22Rv1 (cell line): ENCODE measurements around the gene SCFD2.

Source experiments
- ZFX ChIP-seq: fragments of 450-650 bp; IDR thresholded peaks from 2 replicates; pipeline ENCODE4 v1.6.1; 2017; ENCODE audit warnings: antibody characterized with exemption, borderline replicate concordance
- TF ChIP-seq, protein P1 (sequence below): fragments of 450-650 bp; IDR thresholded peaks from 2 replicates; pipeline ENCODE4 v1.5.1; 2017; ENCODE audit warnings: mild to moderate bottlenecking

DNA sequence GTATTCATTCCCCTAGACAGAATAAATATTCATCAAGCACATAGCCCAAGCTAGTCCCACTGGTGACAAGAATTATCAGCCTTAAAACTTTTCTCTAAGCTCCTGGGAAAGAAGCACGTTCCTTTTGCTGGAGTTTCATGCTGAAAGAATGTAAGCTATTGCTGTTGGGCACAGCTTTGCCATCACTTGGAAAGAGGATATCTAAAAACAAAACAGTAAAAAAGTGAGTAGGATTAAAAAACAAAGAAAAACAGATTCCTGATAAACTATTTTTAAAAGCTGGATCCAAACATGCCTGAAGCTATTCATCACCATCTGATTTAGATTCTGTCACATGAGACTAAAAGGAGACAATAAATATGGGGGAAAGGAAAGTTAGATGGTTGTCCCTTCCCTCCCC lies 176.8 kb downstream of the SCFD2 start:
- TF ChIP-seq, protein P1, sequence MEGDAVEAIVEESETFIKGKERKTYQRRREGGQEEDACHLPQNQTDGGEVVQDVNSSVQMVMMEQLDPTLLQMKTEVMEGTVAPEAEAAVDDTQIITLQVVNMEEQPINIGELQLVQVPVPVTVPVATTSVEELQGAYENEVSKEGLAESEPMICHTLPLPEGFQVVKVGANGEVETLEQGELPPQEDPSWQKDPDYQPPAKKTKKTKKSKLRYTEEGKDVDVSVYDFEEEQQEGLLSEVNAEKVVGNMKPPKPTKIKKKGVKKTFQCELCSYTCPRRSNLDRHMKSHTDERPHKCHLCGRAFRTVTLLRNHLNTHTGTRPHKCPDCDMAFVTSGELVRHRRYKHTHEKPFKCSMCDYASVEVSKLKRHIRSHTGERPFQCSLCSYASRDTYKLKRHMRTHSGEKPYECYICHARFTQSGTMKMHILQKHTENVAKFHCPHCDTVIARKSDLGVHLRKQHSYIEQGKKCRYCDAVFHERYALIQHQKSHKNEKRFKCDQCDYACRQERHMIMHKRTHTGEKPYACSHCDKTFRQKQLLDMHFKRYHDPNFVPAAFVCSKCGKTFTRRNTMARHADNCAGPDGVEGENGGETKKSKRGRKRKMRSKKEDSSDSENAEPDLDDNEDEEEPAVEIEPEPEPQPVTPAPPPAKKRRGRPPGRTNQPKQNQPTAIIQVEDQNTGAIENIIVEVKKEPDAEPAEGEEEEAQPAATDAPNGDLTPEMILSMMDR: no peak
- TF ChIP-seq ZFX: no peak
